H9 (cell line): ENCODE measurements around the gene ARHGAP9. TPM values are rescaled to one million over a fixed set of nuclear protein-coding genes. Genes with fewer than 3 reads are reported as not detected.
A peak's percentile ranks its signal among the peaks of the same experiment; 100 is the strongest.

Source experiments
- DNase-seq: peaks from one replicate; pipeline ENCODE4 v3.0.0-alpha.2; 2017
- H2AFZ ChIP-seq: one replicate; pipeline ENCODE4 v1.6.1; 2013; ENCODE audit warnings: mild to moderate bottlenecking, low read length, control low read depth, moderate library complexity
- H2AK5ac ChIP-seq: 2 replicates; pipeline ENCODE4 v1.6.1; 2013; ENCODE audit warnings: low read length, control low read depth, mixed read lengths; ENCODE audit not compliant: insufficient read length
- H2BK120ac ChIP-seq: one replicate; pipeline ENCODE4 v1.6.1; 2013; ENCODE audit warnings: low read depth, mild to moderate bottlenecking, low read length, control low read depth, inconsistent platforms; ENCODE audit not compliant: poor library complexity, severe bottlenecking
- H2BK12ac ChIP-seq: 2 replicates; pipeline ENCODE4 v1.6.1; 2013; ENCODE audit warnings: low read length, control low read depth, mixed read lengths, low read depth; ENCODE audit not compliant: insufficient read length
- H2BK15ac ChIP-seq: 2 replicates; pipeline ENCODE4 v1.6.1; 2013; ENCODE audit warnings: low read depth, low read length, control low read depth
- H2BK20ac ChIP-seq: one replicate; pipeline ENCODE4 v1.6.1; 2013; ENCODE audit warnings: low read depth, mild to moderate bottlenecking, low read length, control low read depth, inconsistent platforms; ENCODE audit not compliant: poor library complexity, severe bottlenecking
- H2BK5ac ChIP-seq: 2 replicates; pipeline ENCODE4 v1.6.1; 2013; ENCODE audit warnings: low read length, control low read depth, mixed read lengths; ENCODE audit not compliant: insufficient read length
- H3K14ac ChIP-seq: 2 replicates; pipeline ENCODE4 v1.6.1; 2013; ENCODE audit warnings: low read length, control low read depth; ENCODE audit not compliant: insufficient read depth
- H3K18ac ChIP-seq: 2 replicates; pipeline ENCODE4 v1.6.1; 2013; ENCODE audit warnings: low read depth, mild to moderate bottlenecking, mixed read lengths, low read length, control low read depth; ENCODE audit not compliant: insufficient read length
- H3K23ac ChIP-seq: 2 replicates; pipeline ENCODE4 v1.6.1; 2013; ENCODE audit warnings: low read length, control low read depth, mixed read lengths, low read depth; ENCODE audit not compliant: insufficient read length
- H3K23me2 ChIP-seq: 2 replicates; pipeline ENCODE4 v1.6.1; 2013; ENCODE audit warnings: low read depth, mild to moderate bottlenecking, mixed read lengths, low read length, control low read depth; ENCODE audit not compliant: insufficient read length, poor library complexity, severe bottlenecking
- H3K27ac ChIP-seq: 2 replicates; pipeline ENCODE4 v1.5.1; 2013; ENCODE audit warnings: low read length, control low read depth, mixed read lengths, low read depth; ENCODE audit not compliant: insufficient read length
- H3K27me3 ChIP-seq: 2 replicates; pipeline ENCODE4 v1.6.1; 2013; ENCODE audit warnings: low read length, control low read depth, inconsistent platforms; ENCODE audit not compliant: insufficient read depth
- H3K4ac ChIP-seq: 2 replicates; pipeline ENCODE4 v1.6.1; 2013; ENCODE audit warnings: low read depth, mild to moderate bottlenecking, control low read depth, inconsistent platforms, low read length, moderate library complexity
- H3K4me1 ChIP-seq: 2 replicates; pipeline ENCODE4 v1.6.1; 2013; ENCODE audit warnings: low read length, control low read depth, inconsistent platforms; ENCODE audit not compliant: insufficient read depth
- H3K4me2 ChIP-seq: 2 replicates; pipeline ENCODE4 v1.6.1; 2013; ENCODE audit warnings: low read length, control low read depth, mixed read lengths; ENCODE audit not compliant: insufficient read length, insufficient read depth
- H3K56ac ChIP-seq: 2 replicates; pipeline ENCODE4 v1.6.1; 2013; ENCODE audit warnings: low read depth, mild to moderate bottlenecking, mixed read lengths, low read length, control low read depth; ENCODE audit not compliant: insufficient read length
- H3K79me1 ChIP-seq: 2 replicates; pipeline ENCODE4 v1.6.1; 2013; ENCODE audit warnings: low read depth, mild to moderate bottlenecking, moderate library complexity, low read length, control low read depth, inconsistent platforms; ENCODE audit not compliant: insufficient read depth, poor library complexity, severe bottlenecking
- H3K79me2 ChIP-seq: 2 replicates; pipeline ENCODE4 v1.6.1; 2013; ENCODE audit warnings: low read length, control low read depth, inconsistent platforms; ENCODE audit not compliant: insufficient read depth
- H3K9ac ChIP-seq: 2 replicates; pipeline ENCODE4 v1.6.1; 2013; ENCODE audit warnings: low read length, control low read depth, mixed read lengths; ENCODE audit not compliant: insufficient read length; ENCODE audit errors: extremely low read depth
- H3K9me3 ChIP-seq: one replicate; pipeline ENCODE4 v1.6.1; 2013; ENCODE audit warnings: low read depth, low read length, inconsistent platforms; ENCODE audit not compliant: control insufficient read depth
- H3T11ph ChIP-seq: one replicate; pipeline ENCODE4 v1.6.1; 2013; ENCODE audit warnings: mild to moderate bottlenecking, low read length, control low read depth, inconsistent platforms
- H4K20me1 ChIP-seq: one replicate; pipeline ENCODE4 v1.6.1; 2013; ENCODE audit not compliant: control insufficient read depth, insufficient read length, insufficient read depth
- H4K5ac ChIP-seq: 2 replicates; pipeline ENCODE4 v1.6.1; 2013; ENCODE audit warnings: low read depth, mild to moderate bottlenecking, mixed read lengths, low read length, control low read depth; ENCODE audit not compliant: insufficient read length
- H4K8ac ChIP-seq: replicated peaks from 2 replicates; pipeline ENCODE4 v1.6.1; 2013; ENCODE audit warnings: low read length, control low read depth, mixed read lengths, low read depth; ENCODE audit not compliant: insufficient read length
- H4K91ac ChIP-seq: 2 replicates; pipeline ENCODE4 v1.6.1; 2013; ENCODE audit warnings: low read depth, mild to moderate bottlenecking, moderate library complexity, mixed read lengths, low read length, control low read depth; ENCODE audit not compliant: insufficient read length
- H3K27ac Mint-ChIP-seq, 3 experiments: 2 replicates in 2 of 3; 3 replicates in 1 of 3; pipeline ENCODE4 v1.8.0; 2020 to 2021; ENCODE audit warnings: mixed read lengths in 3 of 3, mild to moderate bottlenecking in 1 of 3, moderate library complexity in 1 of 3
- H3K27me3 Mint-ChIP-seq: 2 replicates; pipeline ENCODE4 v1.8.0; 2021; ENCODE audit warnings: low read depth, mild to moderate bottlenecking, moderate library complexity, mixed read lengths
- H3K36me3 Mint-ChIP-seq, 3 experiments: 2 replicates in 2 of 3; 3 replicates in 1 of 3; pipeline ENCODE4 v1.8.0; 2020 to 2021; ENCODE audit warnings: low read depth in 3 of 3, mixed read lengths in 3 of 3; ENCODE audit not compliant: insufficient read depth in 1 of 3
- H3K4me1 Mint-ChIP-seq, 2 experiments: 2 replicates each; pipeline ENCODE4 v1.8.0; 2020; ENCODE audit warnings: mixed read lengths in 2 of 2
- H3K4me3 Mint-ChIP-seq, 2 experiments: 2 replicates in 1 of 2; 3 replicates in 1 of 2; pipeline ENCODE4 v1.8.0; 2020 to 2021; ENCODE audit warnings: mild to moderate bottlenecking in 2 of 2, mixed read lengths in 2 of 2, moderate library complexity in 1 of 2
- H3K9me3 Mint-ChIP-seq, 2 experiments: 2 replicates in 1 of 2; 3 replicates in 1 of 2; pipeline ENCODE4 v1.8.0; 2020; ENCODE audit warnings: mild to moderate bottlenecking in 2 of 2, mixed read lengths in 2 of 2, moderate library complexity in 1 of 2
- CTCF ChIP-seq: fragments of 200-600 bp; sonication (generic); conservative IDR thresholded peaks from 3 replicates; pipeline ENCODE4 v1.8.0; 2021; ENCODE audit warnings: antibody characterized with exemption, mild to moderate bottlenecking
- WGBS: extraction: QIAGEN DNeasy Blood & Tissue Kit; methylation state at CpG from one replicate; pipeline ENCODE4 v1.1.7; 2013; ENCODE audit warnings: missing lambda C conversion rate, low lambda C conversion rate, mixed read lengths; ENCODE audit not compliant: insufficient read length; ENCODE audit errors: extremely low coverage; 5-methylcytosine and 5-hydroxymethylcytosine counted together
- total RNA-seq: library from RNA; stranded (reverse); gene quantifications from 2 replicates; pipeline ENCODE4 v1.2.1, GENCODE V29; 2021

The ARHGAP9 gene
- total RNA-seq, 1 experiment from 2014 or later, result 3.7 TPM

- no peak within 1 kb of the TSS for H2BK20ac ChIP-seq
- no peaks in the 10 kb centered on the region for H3K79me1 ChIP-seq
- H3K9me3 ChIP-seq, result no peaks in the 10 kb centered on the region
- no peaks in the 10 kb centered on the region for H3K27me3 ChIP-seq
- H3K79me2 ChIP-seq, result no peaks in the 10 kb centered on the region
- peak within 1 kb of the TSS; percentile 97 for H3K4me2 ChIP-seq
- H3K9ac ChIP-seq, result peak within 1 kb of the TSS; percentile 53
- no peak within 1 kb of the TSS for H2BK12ac ChIP-seq
- Mint-ChIP-seq H3K4me3 (peak within 1 kb of the TSS; percentile 96), H3K4me1 (peaks cover 37 to 55% of the 10 kb centered on the region in 2 experiments), H3K27ac (peak within 1 kb of the TSS; percentile 94 to 98 (median 95)), H3K27me3 (no peaks in the 10 kb centered on the region; the same call in 1 of the 2 replicates), H3K36me3 (peaks cover 21 to 44% (median 42%) of the 10 kb centered on the region in 3 experiments), H3K9me3 (no peaks in the 10 kb centered on the region)
- no peak within 1 kb of the TSS for H3K23ac ChIP-seq
- H3K4ac ChIP-seq, result no peak within 1 kb of the TSS
- peak within 1 kb of the TSS; percentile 51 for H3K18ac ChIP-seq
- no peak within 1 kb of the TSS for H3K56ac ChIP-seq
- no peak within 1 kb of the TSS for H4K91ac ChIP-seq
- no peak within 1 kb of the TSS for H3T11ph ChIP-seq
- no peak; the same call in 2 of the 3 replicates for TF ChIP-seq CTCF
- peaks cover 3% of the 10 kb centered on the region; the same call in 1 of the 2 replicates for H3K4me1 ChIP-seq
- H2BK15ac ChIP-seq, result no peak within 1 kb of the TSS
- H2AK5ac ChIP-seq, result no peak within 1 kb of the TSS
- no peak within 1 kb of the TSS for H2BK5ac ChIP-seq
- peak; percentile 93 for DNase-seq
- WGBS, result no CpG with 5 or more reads among the region's 57 CpGs
- peak within 1 kb of the TSS; percentile 37 for H3K14ac ChIP-seq
- H2BK120ac ChIP-seq, result no peak within 1 kb of the TSS
- H4K8ac ChIP-seq, result no peak within 1 kb of the TSS
- peaks cover 22% of the 10 kb centered on the region for H3K23me2 ChIP-seq
- H4K5ac ChIP-seq, result no peak within 1 kb of the TSS
- no peak within 1 kb of the TSS for H3K27ac ChIP-seq
- no peaks in the 10 kb centered on the region for H4K20me1 ChIP-seq
- H2AFZ ChIP-seq, result no peak within 1 kb of the TSS
Observed at GRCh38 chr12:57522011-57522886, 42.6 kb upstream of the ARHGAP9 start, which contains the start of gene MBD6. Gene MBD6 (plus strand): TSS chr12:57522824. CDS start chr12:57524304, 1,480 bp downstream.
